SK-N-SH treated with all-trans-retinoic acid at 6 μM for 48 hours (cell line): ENCODE results near the gene C10orf105.

Experiments used
- ATAC-seq: fragments of 200-7000 bp; cut with Tn5 transposase; 3 replicates; pipeline ENCODE4 v1.9.1; 2020; ENCODE audit warnings: mild to moderate bottlenecking, moderate library complexity
- ARNTL ChIP-seq: fragments of 450-650 bp; formaldehyde crosslinking; IDR thresholded peaks from 2 replicates; pipeline ENCODE4 v1.5.0; 2020; ENCODE audit warnings: low read depth, mild to moderate bottlenecking, moderate library complexity, borderline replicate concordance
- BACH2 ChIP-seq: fragments of 250-450 bp; sonication (Bioruptor Pico); IDR thresholded peaks from 2 replicates; pipeline ENCODE4 v1.9.0; 2021; ENCODE audit warnings: mild to moderate bottlenecking, borderline replicate concordance
- CREB5 ChIP-seq: fragments of 250-450 bp; sonication (Bioruptor Pico); IDR thresholded peaks from 2 replicates; pipeline ENCODE4 v1.5.1; 2020; ENCODE audit warnings: low read depth, mild to moderate bottlenecking, moderate library complexity
- CSDC2 ChIP-seq: fragments of 250-450 bp; sonication (Bioruptor Pico); IDR thresholded peaks from 2 replicates; pipeline ENCODE4 v1.5.0; 2020; ENCODE audit warnings: mild to moderate bottlenecking, moderate library complexity
- CSRNP3 ChIP-seq: fragments of 250-450 bp; sonication (Bioruptor Pico); IDR thresholded peaks from 2 replicates; pipeline ENCODE4 v1.5.1; 2021; ENCODE audit warnings: mild to moderate bottlenecking, moderate library complexity
- ESRRG ChIP-seq: fragments of 250-450 bp; sonication (Bioruptor Pico); IDR thresholded peaks from 2 replicates; pipeline ENCODE4 v1.6.1; 2021; ENCODE audit warnings: mild to moderate bottlenecking
- GLIS3 ChIP-seq: fragments of 250-450 bp; sonication (Bioruptor Pico); IDR thresholded peaks from 2 replicates; pipeline ENCODE4 v1.5.0; 2020; ENCODE audit warnings: mild to moderate bottlenecking, moderate library complexity
- ISL1 ChIP-seq: fragments of 250-450 bp; sonication (Bioruptor Pico); IDR thresholded peaks from 2 replicates; pipeline ENCODE4 v2.1.2; 2022; ENCODE audit warnings: mild to moderate bottlenecking, moderate library complexity
- OSR1 ChIP-seq: fragments of 250-450 bp; sonication (Bioruptor Pico); IDR thresholded peaks from 2 replicates; pipeline ENCODE4 v1.8.0; 2022; ENCODE audit warnings: moderate library complexity, mild to moderate bottlenecking, inconsistent platforms
- PATZ1 ChIP-seq: fragments of 250-450 bp; sonication (Bioruptor Pico); IDR thresholded peaks from 2 replicates; pipeline ENCODE4 v1.8.0; 2020; ENCODE audit warnings: mild to moderate bottlenecking, moderate library complexity, borderline replicate concordance
- POU6F1 ChIP-seq: fragments of 250-450 bp; sonication (Bioruptor Pico); IDR thresholded peaks from 2 replicates; pipeline ENCODE4 v1.8.0; 2021; ENCODE audit warnings: low read depth, mild to moderate bottlenecking, moderate library complexity, borderline replicate concordance
- PPARA ChIP-seq: fragments of 250-450 bp; sonication (Bioruptor Pico); IDR thresholded peaks from 2 replicates; pipeline ENCODE4 v1.5.0; 2020; ENCODE audit warnings: mild to moderate bottlenecking, borderline replicate concordance
- TCF4 ChIP-seq: fragments of 250-450 bp; sonication (Bioruptor Pico); IDR thresholded peaks from 2 replicates; pipeline ENCODE4 v1.8.0; 2021; ENCODE audit warnings: mild to moderate bottlenecking, moderate library complexity, borderline replicate concordance
- TOX ChIP-seq: fragments of 250-450 bp; sonication (Bioruptor Pico); IDR thresholded peaks from 2 replicates; pipeline ENCODE4 v1.8.0; 2021; ENCODE audit warnings: mild to moderate bottlenecking, moderate library complexity, borderline replicate concordance
- TSHZ2 ChIP-seq: fragments of 250-450 bp; sonication (Bioruptor Pico); IDR thresholded peaks from 2 replicates; pipeline ENCODE4 v1.5.0; 2020; ENCODE audit warnings: mild to moderate bottlenecking, moderate library complexity
- ZFP3 ChIP-seq: fragments of 250-450 bp; sonication (Bioruptor Pico); IDR thresholded peaks from 2 replicates; pipeline ENCODE4 v1.5.0; 2020; ENCODE audit warnings: mild to moderate bottlenecking, moderate library complexity
- ZNF565 ChIP-seq: fragments of 450-650 bp; formaldehyde crosslinking; conservative IDR thresholded peaks from 2 replicates; pipeline ENCODE4 v1.5.0; 2020; ENCODE audit warnings: low read depth, mild to moderate bottlenecking, moderate library complexity
- ZNF70 ChIP-seq: fragments of 450-650 bp; formaldehyde crosslinking; IDR thresholded peaks from 2 replicates; pipeline ENCODE4 v1.5.0; 2020; ENCODE audit warnings: mild to moderate bottlenecking, moderate library complexity
- ZNF8 ChIP-seq: fragments of 450-650 bp; formaldehyde crosslinking; IDR thresholded peaks from 2 replicates; pipeline ENCODE4 v1.5.0; 2020; ENCODE audit warnings: mild to moderate bottlenecking, moderate library complexity

Gene C10orf105

GRCh38 chr10:71752391-71753090 lies 33.0 kb upstream of the C10orf105 start:
- ATAC-seq, result no peak
- TF ChIP-seq ESRRG (CRISPR knock-in tag), result no peak
- no peak for TF ChIP-seq OSR1 (CRISPR knock-in tag)
- TF ChIP-seq ZFP3, result no peak
- no peak for TF ChIP-seq PPARA (CRISPR knock-in tag)
- TF ChIP-seq CSDC2 (CRISPR knock-in tag), result no peak
- TF ChIP-seq, all 23 proteins: peak for 0

GRCh38 chr10:71751515-71752224 lies 32.1 kb upstream of the C10orf105 start:
- TF ChIP-seq POU6F1 (CRISPR knock-in tag) (no peak), ZNF70 (CRISPR knock-in tag) (no peak), TSHZ2 (CRISPR knock-in tag) (no peak), TOX (no peak), ZNF8 (no peak), OSR1 (CRISPR knock-in tag) (no peak), ZFP3 (no peak), CSDC2 (CRISPR knock-in tag) (no peak), PATZ1 (CRISPR knock-in tag) (no peak), TCF4 (no peak), CSRNP3 (no peak), ISL1 (no peak), CREB5 (CRISPR knock-in tag) (no peak), ESRRG (CRISPR knock-in tag) (no peak)
- ATAC-seq, result no peak

GRCh38 chr10:71750986-71751385 lies 31.4 kb upstream of the C10orf105 start:
- no peak for ATAC-seq
- TF ChIP-seq ESRRG (CRISPR knock-in tag) (no peak), PATZ1 (CRISPR knock-in tag) (no peak), CSRNP3 (no peak), ZNF565 (CRISPR knock-in tag) (no peak), ZNF8 (no peak), CREB5 (CRISPR knock-in tag) (no peak), TCF4 (no peak), ARNTL (CRISPR knock-in tag) (no peak), TOX (no peak), OSR1 (CRISPR knock-in tag) (no peak), GLIS3 (CRISPR knock-in tag) (no peak), BACH2 (CRISPR knock-in tag) (no peak), CSDC2 (CRISPR knock-in tag) (no peak), ZFP3 (no peak)
